Measurements from ENCODE around the gene PGBD5.
A peak's percentile ranks its signal among the peaks of the same experiment; 100 is the strongest.

Gene PGBD5

DNA sequence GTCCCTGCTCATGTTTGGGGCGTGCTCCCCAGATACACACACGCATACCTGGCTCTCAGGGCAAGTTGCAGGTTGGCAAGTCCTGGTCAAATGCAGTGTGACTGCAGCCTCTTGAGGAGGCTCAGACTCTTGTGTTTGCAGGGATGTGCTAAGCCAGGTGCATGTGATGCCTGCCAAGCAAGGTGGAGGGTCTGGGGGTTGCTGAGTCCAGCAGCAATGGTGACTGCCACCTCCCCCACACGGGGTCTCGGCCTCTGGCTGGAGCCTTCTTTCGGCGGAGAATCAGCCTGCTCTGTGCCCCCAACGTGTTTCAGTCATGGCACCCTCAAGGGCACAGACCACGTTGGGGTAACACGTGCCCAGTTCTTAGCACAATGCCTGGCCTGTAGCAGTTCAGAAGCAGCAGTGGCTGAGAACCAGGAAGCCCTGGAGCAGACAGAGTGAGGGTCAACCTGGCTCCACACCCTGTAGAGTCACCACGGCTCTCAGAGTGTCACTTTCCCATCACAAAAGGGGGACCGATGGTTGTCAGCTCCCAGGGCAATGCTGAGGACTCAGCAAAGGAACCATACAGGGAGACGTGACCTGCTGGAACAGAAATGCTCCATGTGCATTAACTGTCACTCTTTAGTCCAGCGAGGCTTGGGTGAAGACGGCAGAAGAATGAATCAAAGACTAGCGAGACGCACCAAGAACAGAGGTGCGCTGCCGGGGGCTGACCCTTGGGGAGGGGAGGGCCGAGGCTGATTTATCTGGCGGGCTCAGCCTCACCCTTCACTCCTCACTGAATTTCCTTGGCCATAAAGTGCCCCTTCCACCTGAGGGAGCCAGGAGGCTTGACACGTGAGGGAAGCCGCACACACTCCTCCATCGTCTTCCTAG lies 109.0 kb downstream of the PGBD5 start:
- no peak for DNase-seq (ENCODE audit: low read depth, low spot score)
- TF ChIP-seq, protein P1, sequence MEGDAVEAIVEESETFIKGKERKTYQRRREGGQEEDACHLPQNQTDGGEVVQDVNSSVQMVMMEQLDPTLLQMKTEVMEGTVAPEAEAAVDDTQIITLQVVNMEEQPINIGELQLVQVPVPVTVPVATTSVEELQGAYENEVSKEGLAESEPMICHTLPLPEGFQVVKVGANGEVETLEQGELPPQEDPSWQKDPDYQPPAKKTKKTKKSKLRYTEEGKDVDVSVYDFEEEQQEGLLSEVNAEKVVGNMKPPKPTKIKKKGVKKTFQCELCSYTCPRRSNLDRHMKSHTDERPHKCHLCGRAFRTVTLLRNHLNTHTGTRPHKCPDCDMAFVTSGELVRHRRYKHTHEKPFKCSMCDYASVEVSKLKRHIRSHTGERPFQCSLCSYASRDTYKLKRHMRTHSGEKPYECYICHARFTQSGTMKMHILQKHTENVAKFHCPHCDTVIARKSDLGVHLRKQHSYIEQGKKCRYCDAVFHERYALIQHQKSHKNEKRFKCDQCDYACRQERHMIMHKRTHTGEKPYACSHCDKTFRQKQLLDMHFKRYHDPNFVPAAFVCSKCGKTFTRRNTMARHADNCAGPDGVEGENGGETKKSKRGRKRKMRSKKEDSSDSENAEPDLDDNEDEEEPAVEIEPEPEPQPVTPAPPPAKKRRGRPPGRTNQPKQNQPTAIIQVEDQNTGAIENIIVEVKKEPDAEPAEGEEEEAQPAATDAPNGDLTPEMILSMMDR (IDR thresholded peaks at IDR 0.05; ENCODE audit: low read depth, low read length), result no peak
- no peak overlapping the region for H3K4me3 ChIP-seq (ENCODE audit: low read depth, low read length)
- in situ Hi-C loops (cut with HindIII; ENCODE audit: low sequenced_read_pairs), result no loop called here

DNA sequence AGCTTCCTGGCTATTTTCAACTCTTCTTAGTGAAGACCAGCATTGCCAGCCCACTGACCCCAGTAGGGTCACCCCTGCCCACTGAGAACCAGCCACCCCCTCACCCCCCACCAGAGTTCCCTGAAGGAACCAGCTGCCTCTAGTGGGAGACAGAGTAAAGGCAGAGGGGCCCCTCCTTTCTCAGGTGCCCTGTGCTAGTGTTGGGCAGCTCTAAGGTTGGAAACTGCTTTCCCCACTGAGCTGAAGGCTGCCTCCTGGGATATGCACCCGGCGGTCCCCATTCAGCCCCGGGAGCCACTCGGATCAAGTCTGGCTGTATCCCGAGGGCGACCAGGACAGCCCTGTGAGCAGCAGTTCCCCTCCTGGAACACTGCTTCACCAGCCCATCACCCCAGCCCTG lies 111.0 kb downstream of the PGBD5 start:
- TF ChIP-seq, protein P1 (IDR thresholded peaks at IDR 0.05; ENCODE audit: low read depth, low read length), result no peak
- DNase-seq (ENCODE audit: low read depth, low spot score), result no peak
- in situ Hi-C loops (cut with HindIII; ENCODE audit: low sequenced_read_pairs), result no loop called here
- no peak overlapping the region for H3K4me3 ChIP-seq (ENCODE audit: low read depth, low read length)

DNA sequence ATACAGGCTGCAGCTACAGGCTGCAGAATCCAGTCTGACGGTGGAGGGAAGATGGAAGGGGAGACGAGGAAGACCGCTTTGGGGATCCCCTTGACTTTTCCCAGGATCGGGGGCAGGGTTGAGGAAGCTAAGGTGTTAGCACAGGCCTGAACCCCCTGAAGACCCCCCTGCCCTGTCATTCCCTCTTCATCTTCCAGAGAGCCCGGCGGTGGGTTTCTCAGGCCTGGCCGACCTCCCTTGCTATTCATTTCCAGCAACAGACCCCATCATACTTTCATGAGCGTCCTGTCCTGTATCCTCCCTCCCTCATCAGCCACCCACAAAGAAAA lies 112.0 kb downstream of the PGBD5 start:
- TF ChIP-seq, protein P1 (IDR thresholded peaks at IDR 0.05; ENCODE audit: low read depth, low read length), result no peak
- H3K4me3 ChIP-seq (ENCODE audit: low read depth, low read length), result no peak overlapping the region
- DNase-seq (ENCODE audit: low read depth, low spot score), result no peak
- in situ Hi-C loops (cut with HindIII; ENCODE audit: low sequenced_read_pairs), result no loop called here

DNA sequence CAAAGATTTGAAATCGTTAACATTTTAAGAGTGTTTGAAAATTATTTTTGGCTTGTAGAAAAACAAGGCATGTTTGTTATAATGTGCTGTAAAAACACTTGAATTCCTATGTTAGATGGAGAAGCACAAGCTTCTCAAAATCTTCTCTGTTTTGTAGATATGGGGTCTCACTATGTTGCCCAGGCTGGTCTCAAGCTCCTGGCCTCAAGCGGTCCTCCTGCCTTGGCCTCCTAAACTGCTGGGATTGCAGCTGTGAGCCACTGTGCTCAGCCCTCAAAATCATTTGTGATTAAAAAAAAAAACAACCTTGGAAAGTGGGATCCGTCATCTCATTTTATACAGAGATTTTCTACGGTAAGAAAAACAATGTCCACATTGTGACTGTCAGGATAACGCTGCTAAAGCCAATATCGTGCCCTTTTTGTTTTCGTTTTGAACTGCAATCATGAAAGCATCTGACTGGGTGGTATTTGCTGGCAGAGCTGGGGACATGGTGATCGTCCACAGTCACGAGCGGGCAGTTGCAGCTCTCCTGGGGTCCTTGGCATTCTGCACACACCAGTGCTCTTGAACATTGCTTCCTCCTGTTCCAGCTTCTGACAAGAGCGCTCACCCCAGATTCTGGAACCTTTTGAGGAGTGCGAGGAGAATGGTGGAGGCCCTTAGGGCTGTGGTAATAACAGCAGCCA lies 112.5 kb downstream of the PGBD5 start:
- H3K4me3 ChIP-seq (ENCODE audit: low read depth, low read length), result no peak overlapping the region
- DNase-seq (ENCODE audit: low read depth, low spot score), result no peak
- TF ChIP-seq, protein P1 (IDR thresholded peaks at IDR 0.05; ENCODE audit: low read depth, low read length), result no peak
- in situ Hi-C loops (cut with HindIII; ENCODE audit: low sequenced_read_pairs), result no loop called here

DNA sequence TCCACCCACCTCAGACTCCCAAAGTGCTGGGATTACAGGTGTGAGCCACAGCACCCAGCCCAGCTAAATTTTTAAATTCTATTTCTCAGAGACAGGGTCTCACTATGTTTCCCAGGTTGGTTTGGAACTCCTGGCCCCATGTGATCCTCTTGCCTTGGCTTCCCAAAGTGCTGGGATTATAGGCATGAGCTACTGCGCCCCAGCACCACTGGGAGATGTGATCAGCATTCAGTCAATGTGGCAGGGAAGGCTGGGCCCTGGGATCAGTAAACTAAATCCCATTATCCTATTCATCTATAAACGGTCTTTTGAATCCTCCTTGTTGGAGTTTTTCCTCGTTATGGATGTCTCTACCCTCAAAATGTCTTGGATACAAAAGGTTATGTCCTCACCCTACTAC lies 113.5 kb downstream of the PGBD5 start:
- TF ChIP-seq, protein P1 (IDR thresholded peaks at IDR 0.05; ENCODE audit: low read depth, low read length), result no peak
- no peak for DNase-seq (ENCODE audit: low read depth, low spot score)
- no peak overlapping the region for H3K4me3 ChIP-seq (ENCODE audit: low read depth, low read length)
- in situ Hi-C loops (cut with HindIII; ENCODE audit: low sequenced_read_pairs), result no loop called here

DNA sequence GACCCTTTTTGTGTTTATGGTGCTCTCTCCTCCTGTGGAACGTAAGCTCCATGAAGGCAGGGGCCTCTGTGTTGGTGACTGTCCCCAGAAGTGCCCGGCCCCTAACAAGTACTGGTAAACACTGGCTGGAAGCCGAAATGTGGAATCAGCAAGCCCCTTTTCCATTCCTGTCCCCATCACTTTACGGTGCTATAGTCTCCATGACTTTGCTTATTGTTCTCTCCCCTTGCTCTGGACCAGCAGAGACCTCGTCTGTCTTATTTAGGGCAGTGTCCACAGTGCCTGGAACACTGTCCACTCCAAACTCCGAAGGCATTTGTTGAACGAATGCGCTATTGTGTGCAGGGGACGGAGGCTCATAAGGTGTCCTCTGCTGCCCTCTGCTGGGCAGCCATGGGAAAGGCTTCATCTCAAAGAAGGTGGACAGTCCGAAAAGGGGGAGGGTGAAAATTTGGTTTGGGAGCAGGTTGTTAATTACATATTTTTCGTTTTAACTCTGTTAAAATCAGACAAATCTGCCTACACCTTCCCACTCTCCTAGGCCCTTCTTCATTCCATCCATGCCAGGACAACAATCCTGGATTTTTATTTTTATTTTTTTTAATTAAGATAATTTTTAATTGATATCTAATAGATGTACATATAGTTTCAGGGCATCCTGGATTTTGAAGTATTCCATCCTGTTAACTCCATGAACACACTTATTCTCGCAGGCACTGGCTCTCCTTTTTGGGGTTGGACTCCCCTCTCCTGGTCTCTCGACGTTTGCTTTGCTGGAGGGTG lies 115.6 kb downstream of the PGBD5 start:
- TF ChIP-seq, protein P1 (IDR thresholded peaks at IDR 0.05; ENCODE audit: low read depth, low read length), result peak; percentile 92
- in situ Hi-C loops (cut with HindIII; ENCODE audit: low sequenced_read_pairs), result no loop called here
- peak; percentile 65 for DNase-seq (ENCODE audit: low read depth, low spot score)
- H3K4me3 ChIP-seq (ENCODE audit: low read depth, low read length), result no peak overlapping the region

Measured in astrocyte of the spinal cord (primary cell).